Right lobe of liver (tissue), 4 donors: Measurements from ENCODE around the gene LGALS9B.
"Not testable (repeated sequence)": the region's sequence is repeated elsewhere in the genome, so short reads cannot be mapped to it uniquely, and the experiment has no call there.

Experiments
- CTCF ChIP-seq, 4 donors: fragments of 200-600 bp in 3 of 4; fragments of 450-650 bp in 1 of 4; IDR thresholded peaks; one replicate each; pipeline versions ENCODE4 v1.5.1 to v1.8.0; 2016 to 2022; ENCODE audit warnings: antibody characterized with exemption in 4 of 4, mild to moderate bottlenecking in 2 of 4
- POLR2A ChIP-seq: fragments of 450-650 bp; IDR thresholded peaks from one replicate; pipeline ENCODE4 v1.6.1; 2017; ENCODE audit warnings: antibody characterized with exemption, mild to moderate bottlenecking
- donor health status: DM: no; HTN: no; CAD: no.
- donor health status: DM: no; HTN: no; CAD: no.
- donor health status: DM: no; HTN: yes; CAD: no.

DNA sequence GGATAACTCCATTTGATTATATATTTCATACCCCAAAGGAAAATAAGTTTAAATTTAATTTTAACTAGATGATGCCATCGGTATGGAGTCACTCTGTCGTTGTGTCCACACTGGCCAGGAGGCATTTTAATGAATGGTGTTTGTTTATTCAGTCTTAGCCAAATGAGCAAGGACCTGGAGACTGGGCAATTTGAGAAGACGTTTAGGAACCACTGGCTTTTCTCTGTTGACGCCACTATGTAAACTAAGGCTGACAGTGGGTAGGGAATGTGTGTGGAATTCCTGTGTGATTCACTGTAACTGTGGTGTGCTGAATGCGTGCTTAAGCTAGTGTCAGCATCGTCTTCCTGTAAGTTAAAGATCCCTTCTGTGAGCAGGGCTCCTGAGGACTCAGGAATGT is 17.6 kb upstream of the LGALS9B start:
- TF ChIP-seq CTCF (IDR thresholded peaks at IDR 0.05); POLR2A: not testable (repeated sequence)
